Loucy (cell line): ENCODE data around the gene DHRS12.

Source experiments
- EZH2phosphoT487 ChIP-seq: fragments of 200-600 bp; IDR thresholded peaks from 2 replicates; pipeline ENCODE4 v1.6.1; 2018; ENCODE audit warnings: antibody characterized with exemption, mild to moderate bottlenecking, moderate library complexity, borderline replicate concordance
- TF ChIP-seq, protein P1 (sequence below): fragments of 200-600 bp; sonication (generic); conservative IDR thresholded peaks from 2 replicates; pipeline ENCODE4 v1.5.1; 2014; ENCODE audit warnings: mild to moderate bottlenecking, antibody characterized with exemption, low read length

- TF ChIP-seq, protein P1, sequence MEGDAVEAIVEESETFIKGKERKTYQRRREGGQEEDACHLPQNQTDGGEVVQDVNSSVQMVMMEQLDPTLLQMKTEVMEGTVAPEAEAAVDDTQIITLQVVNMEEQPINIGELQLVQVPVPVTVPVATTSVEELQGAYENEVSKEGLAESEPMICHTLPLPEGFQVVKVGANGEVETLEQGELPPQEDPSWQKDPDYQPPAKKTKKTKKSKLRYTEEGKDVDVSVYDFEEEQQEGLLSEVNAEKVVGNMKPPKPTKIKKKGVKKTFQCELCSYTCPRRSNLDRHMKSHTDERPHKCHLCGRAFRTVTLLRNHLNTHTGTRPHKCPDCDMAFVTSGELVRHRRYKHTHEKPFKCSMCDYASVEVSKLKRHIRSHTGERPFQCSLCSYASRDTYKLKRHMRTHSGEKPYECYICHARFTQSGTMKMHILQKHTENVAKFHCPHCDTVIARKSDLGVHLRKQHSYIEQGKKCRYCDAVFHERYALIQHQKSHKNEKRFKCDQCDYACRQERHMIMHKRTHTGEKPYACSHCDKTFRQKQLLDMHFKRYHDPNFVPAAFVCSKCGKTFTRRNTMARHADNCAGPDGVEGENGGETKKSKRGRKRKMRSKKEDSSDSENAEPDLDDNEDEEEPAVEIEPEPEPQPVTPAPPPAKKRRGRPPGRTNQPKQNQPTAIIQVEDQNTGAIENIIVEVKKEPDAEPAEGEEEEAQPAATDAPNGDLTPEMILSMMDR, result no peak
- no peak for TF ChIP-seq EZH2phosphoT487
Observed at GRCh38 chr13:51771418-51772104, 32.4 kb downstream of the DHRS12 start.
